IPS-NIHi7 (cell line): ENCODE results near the gene BEST4.
A peak's percentile ranks its signal among the peaks of the same experiment; 100 is the strongest.
"Not testable (repeated sequence)": the region's sequence is repeated elsewhere in the genome, so short reads cannot be mapped to it uniquely, and the experiment has no call there.

Experiments
- DNase-seq: peaks from one replicate; pipeline ENCODE4 v3.0.0; 2012; ENCODE audit warnings: mixed read lengths; ENCODE audit errors: extremely low spot score

BEST4 gene

GRCh38 chr1:44788120-44788860 is at the start of gene BEST4:
TSS of gene BEST4 (minus strand) at chr1:44788170. CDS start at chr1:44787705, 465 bp downstream.
- no peak for DNase-seq

GRCh38 chr1:44835738-44836675 is 48.0 kb upstream of the BEST4 start:
- peak; percentile 86 for DNase-seq

GRCh38 chr1:44834328-44834727 is 46.4 kb upstream of the BEST4 start:
- DNase-seq, result no peak

- DNase-seq, result no peak
Observed at GRCh38 chr1:44832056-44832705, 44.2 kb upstream of the BEST4 start.

GRCh38 chr1:44831516-44831915 is 43.5 kb upstream of the BEST4 start:
- no peak for DNase-seq

GRCh38 chr1:44830900-44831304 is 42.9 kb upstream of the BEST4 start:
- no peak for DNase-seq

- DNase-seq, result no peak
Observed at GRCh38 chr1:44829506-44830384, 41.8 kb upstream of the BEST4 start.

- DNase-seq, result no peak
Observed at GRCh38 chr1:44828841-44829440, 41.0 kb upstream of the BEST4 start.

- DNase-seq, result no peak
Observed at GRCh38 chr1:44828003-44828651, 40.2 kb upstream of the BEST4 start.

- DNase-seq, result peak; percentile 56
Observed at GRCh38 chr1:44827197-44828002, 39.4 kb upstream of the BEST4 start.

- DNase-seq, result no peak
Observed at GRCh38 chr1:44826375-44827196, 38.6 kb upstream of the BEST4 start.

- DNase-seq, result not testable (repeated sequence)
Observed at GRCh38 chr1:44824392-44824791, 36.4 kb upstream of the BEST4 start.

- DNase-seq, result no peak
Observed at GRCh38 chr1:44822981-44823451, 35.0 kb upstream of the BEST4 start.

GRCh38 chr1:44822131-44822701 is 34.2 kb upstream of the BEST4 start:
- DNase-seq, result no peak

- no peak for DNase-seq
Observed at GRCh38 chr1:44821240-44821715, 33.3 kb upstream of the BEST4 start.

GRCh38 chr1:44820328-44821239 is 32.6 kb upstream of the BEST4 start:
- DNase-seq, result no peak
